Measurements from ENCODE around the gene CCDC85C. TPM values are rescaled to one million over a fixed set of nuclear protein-coding genes. Genes with fewer than 3 reads are reported as not detected.

The CCDC85C gene
- total and polyA plus RNA-seq, 9 donors = 2.1 to 28.4 (median 13.1) TPM

- H3K36me3 ChIP-seq = no peaks in the 10 kb centered on the region
These were observed 106.1 kb downstream of the CCDC85C start for GRCh38 chr14:99497894-99498293.

GRCh38 chr14:99497341-99497740 is 106.7 kb downstream of the CCDC85C start:
- Histone ChIP-seq H3K4me1 (ENCODE audit: insufficient read depth) (no peaks in the 10 kb centered on the region), H3K27me3 (no peaks in the 10 kb centered on the region), H3K9me3 (no peaks in the 10 kb centered on the region), H3K4me3 (no peak overlapping the region), H3K27ac (no peak overlapping the region), H3K36me3 (no peaks in the 10 kb centered on the region)
- no peak for TF ChIP-seq POLR2A (IDR thresholded peaks at IDR 0.05)
- TF ChIP-seq EP300 (IDR thresholded peaks at IDR 0.05) = no peak
- no peak for TF ChIP-seq CTCF (IDR thresholded peaks at IDR 0.05)
- WGBS, 3 donors = 92 to 94% (median 92%) methylated on average over 2 of the region's 2 CpGs
- DNase-seq = no peak
- intact Hi-C loops (cut with DNase I) = no loop called here

More at GRCh38 chr14:99497894-99498293, 106.1 kb downstream of the CCDC85C start:
- intact Hi-C loops (cut with DNase I) = no loop called here
- H3K4me1 ChIP-seq (ENCODE audit: insufficient read depth) = no peaks in the 10 kb centered on the region
- no peak overlapping the region for H3K27ac ChIP-seq
- WGBS, 3 donors = 88 to 93% (median 91%) methylated on average over 3 of the region's 3 CpGs
- H3K27me3 ChIP-seq = no peaks in the 10 kb centered on the region
- no peak overlapping the region for H3K4me3 ChIP-seq
- DNase-seq = no peak
- no peak for TF ChIP-seq CTCF (IDR thresholded peaks at IDR 0.05)
- no peak for TF ChIP-seq EP300 (IDR thresholded peaks at IDR 0.05)
- no peak for TF ChIP-seq POLR2A (IDR thresholded peaks at IDR 0.05)
- H3K9me3 ChIP-seq = no peaks in the 10 kb centered on the region

- no peaks in the 10 kb centered on the region for H3K27me3 ChIP-seq
- H3K27ac ChIP-seq = no peak overlapping the region
- TF ChIP-seq EP300 (IDR thresholded peaks at IDR 0.05) (no peak), POLR2A (IDR thresholded peaks at IDR 0.05) (no peak), CTCF (IDR thresholded peaks at IDR 0.05) (no peak)
- H3K9me3 ChIP-seq = no peaks in the 10 kb centered on the region
- intact Hi-C loops (cut with DNase I) = no loop called here
- H3K36me3 ChIP-seq = no peaks in the 10 kb centered on the region
- H3K4me3 ChIP-seq = no peak overlapping the region
- 43 to 58% (median 47%) methylated on average over 2 of the region's 2 CpGs for WGBS, 3 donors
- no peak for DNase-seq
- H3K4me1 ChIP-seq (ENCODE audit: insufficient read depth) = peaks cover 5% of the 10 kb centered on the region
These were observed 119.9 kb downstream of the CCDC85C start for GRCh38 chr14:99484106-99484505.

GRCh38 chr14:99481745-99482099 is 122.3 kb downstream of the CCDC85C start:
- WGBS, 3 donors = 0 to 1% (median 0%) methylated on average over 17 of the region's 17 CpGs
- no peak for TF ChIP-seq EP300 (IDR thresholded peaks at IDR 0.05)
- no peak for TF ChIP-seq CTCF (IDR thresholded peaks at IDR 0.05)
- TF ChIP-seq POLR2A (IDR thresholded peaks at IDR 0.05) = no peak
- intact Hi-C loops (cut with DNase I) = no loop called here
- Histone ChIP-seq H3K36me3 (no peaks in the 10 kb centered on the region), H3K9me3 (no peaks in the 10 kb centered on the region), H3K4me3 (peak overlapping the region; percentile 90), H3K27me3 (no peaks in the 10 kb centered on the region), H3K4me1 (ENCODE audit: insufficient read depth) (peaks cover 8% of the 10 kb centered on the region), H3K27ac (peak overlapping the region; percentile 55 to 84)
- DNase-seq = no peak

Data from ovary (tissue), 9 donors.